Measurements from ENCODE around the gene MGAT3.

- no peak for TF ChIP-seq POLR2A (conservative IDR thresholded peaks at IDR 0.05)
- TF ChIP-seq ZNF707 (CRISPR knock-in tag; conservative IDR thresholded peaks at IDR 0.05) = no peak
- no peak for TF ChIP-seq ZNF778 (CRISPR knock-in tag; IDR thresholded peaks at IDR 0.05)
- no peak for TF ChIP-seq EP300 (IDR thresholded peaks at IDR 0.05; ENCODE audit: low read length)
- no peak for TF ChIP-seq MNT (conservative IDR thresholded peaks at IDR 0.05)
- TF ChIP-seq CREB1 (IDR thresholded peaks at IDR 0.05) = no peak
- no peak for TF ChIP-seq CREB1 (CRISPR knock-in tag; IDR thresholded peaks at IDR 0.05)
- no peak for TF ChIP-seq ZBTB11 (CRISPR knock-in tag; IDR thresholded peaks at IDR 0.05)
- no peak for TF ChIP-seq CTCF (IDR thresholded peaks at IDR 0.05 in 2 of 3, conservative IDR thresholded peaks at IDR 0.05 in 1 of 3; ENCODE audit: insufficient read depth in 2 of 3, low read depth in 1 of 3, low read length in 3 of 3)
- no peak for TF ChIP-seq ZSCAN29 (IDR thresholded peaks at IDR 0.05)
- TF ChIP-seq ZNF311 (CRISPR knock-in tag; IDR thresholded peaks at IDR 0.05) = no peak
- no peak for TF ChIP-seq HDAC2 (IDR thresholded peaks at IDR 0.05)
- TF ChIP-seq ZNF431 (CRISPR knock-in tag; IDR thresholded peaks at IDR 0.05) = no peak
- TF ChIP-seq, protein P1, sequence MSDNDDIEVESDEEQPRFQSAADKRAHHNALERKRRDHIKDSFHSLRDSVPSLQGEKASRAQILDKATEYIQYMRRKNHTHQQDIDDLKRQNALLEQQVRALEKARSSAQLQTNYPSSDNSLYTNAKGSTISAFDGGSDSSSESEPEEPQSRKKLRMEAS (CRISPR knock-in tag; IDR thresholded peaks at IDR 0.05) = no peak
Observed at GRCh38 chr22:39408173-39408572, 48.6 kb upstream of the MGAT3 start.
